Brain microvascular endothelial cell (primary cell): ENCODE results near the gene GP1BB.

Source experiments
- DNase-seq: peaks from one replicate; pipeline ENCODE4 v3.0.0-alpha.2; 2020
- H3K27ac ChIP-seq: fragments of 250-450 bp; sonication (Bioruptor Pico); 2 replicates; pipeline ENCODE4 v1.5.1; 2020; ENCODE audit warnings: mild to moderate bottlenecking, moderate library complexity
- H3K27me3 ChIP-seq: fragments of 250-450 bp; sonication (Bioruptor Pico); replicated peaks from 2 replicates; pipeline ENCODE4 v1.5.1; 2020; ENCODE audit warnings: mild to moderate bottlenecking
- H3K36me3 ChIP-seq: fragments of 250-450 bp; sonication (Bioruptor Pico); replicated peaks from 2 replicates; pipeline ENCODE4 v1.5.1; 2020; ENCODE audit warnings: mild to moderate bottlenecking
- H3K4me3 ChIP-seq: 2 replicates; pipeline ENCODE4 v1.5.1; 2011; ENCODE audit warnings: low read depth, mild to moderate bottlenecking, control low read depth, low read length, moderate library complexity
- CTCF ChIP-seq: IDR thresholded peaks from 2 replicates; pipeline ENCODE4 v1.5.1; 2011; ENCODE audit warnings: low read depth, mild to moderate bottlenecking, moderate library complexity, low read length, control low read depth, inconsistent platforms; ENCODE audit errors: missing control alignments
- in situ Hi-C: cut with HindIII; loops from 2 replicates; pipeline ENCODE4 v1.10.0; 2017; ENCODE audit warnings: low sequenced_read_pairs, low pct_ligation_motif_present

The GP1BB gene

DNA sequence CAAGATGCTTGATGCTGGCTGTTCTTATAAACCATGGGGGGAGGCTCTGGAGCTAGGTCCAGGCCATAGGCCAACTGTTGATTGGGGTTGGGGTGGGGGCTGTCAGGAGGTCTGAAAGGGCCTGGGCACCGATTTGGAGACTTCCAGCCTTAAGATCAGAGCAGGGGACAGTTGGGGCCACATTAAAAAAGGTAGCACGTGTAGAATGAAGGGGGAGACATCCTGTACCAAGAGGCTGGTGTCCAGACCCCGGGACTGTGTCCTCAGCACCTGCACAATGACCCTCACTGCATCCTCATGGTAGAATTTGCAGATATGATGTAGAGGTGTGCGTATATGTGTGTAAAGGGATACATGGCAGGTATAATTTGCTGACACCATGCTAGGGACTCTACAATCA, 24.8 kb downstream of the GP1BB start:
- TF ChIP-seq CTCF: no peak
- no peak for DNase-seq
- Histone ChIP-seq H3K4me3 (no peak overlapping the region), H3K27me3 (peaks cover 8% of the 10 kb centered on the region), H3K27ac (no peak overlapping the region), H3K36me3 (no peaks in the 10 kb centered on the region)
- in situ Hi-C loops: no loop called here

GRCh38 chr22:19748991-19749664, 25.8 kb downstream of the GP1BB start:
- no peak for TF ChIP-seq CTCF
- no peak overlapping the region for H3K27ac ChIP-seq
- no peak overlapping the region for H3K4me3 ChIP-seq
- H3K36me3 ChIP-seq: no peaks in the 10 kb centered on the region
- no peak for DNase-seq
- peaks cover 18% of the 10 kb centered on the region for H3K27me3 ChIP-seq
- in situ Hi-C loops: no loop called here

- Histone ChIP-seq H3K27me3 (peaks cover 25% of the 10 kb centered on the region), H3K4me3 (no peak overlapping the region), H3K27ac (no peak overlapping the region), H3K36me3 (no peaks in the 10 kb centered on the region)
- TF ChIP-seq CTCF: no peak
- in situ Hi-C loops: no loop called here
- no peak for DNase-seq
Measured at GRCh38 chr22:19749876-19750275, 26.5 kb downstream of the GP1BB start.

DNA sequence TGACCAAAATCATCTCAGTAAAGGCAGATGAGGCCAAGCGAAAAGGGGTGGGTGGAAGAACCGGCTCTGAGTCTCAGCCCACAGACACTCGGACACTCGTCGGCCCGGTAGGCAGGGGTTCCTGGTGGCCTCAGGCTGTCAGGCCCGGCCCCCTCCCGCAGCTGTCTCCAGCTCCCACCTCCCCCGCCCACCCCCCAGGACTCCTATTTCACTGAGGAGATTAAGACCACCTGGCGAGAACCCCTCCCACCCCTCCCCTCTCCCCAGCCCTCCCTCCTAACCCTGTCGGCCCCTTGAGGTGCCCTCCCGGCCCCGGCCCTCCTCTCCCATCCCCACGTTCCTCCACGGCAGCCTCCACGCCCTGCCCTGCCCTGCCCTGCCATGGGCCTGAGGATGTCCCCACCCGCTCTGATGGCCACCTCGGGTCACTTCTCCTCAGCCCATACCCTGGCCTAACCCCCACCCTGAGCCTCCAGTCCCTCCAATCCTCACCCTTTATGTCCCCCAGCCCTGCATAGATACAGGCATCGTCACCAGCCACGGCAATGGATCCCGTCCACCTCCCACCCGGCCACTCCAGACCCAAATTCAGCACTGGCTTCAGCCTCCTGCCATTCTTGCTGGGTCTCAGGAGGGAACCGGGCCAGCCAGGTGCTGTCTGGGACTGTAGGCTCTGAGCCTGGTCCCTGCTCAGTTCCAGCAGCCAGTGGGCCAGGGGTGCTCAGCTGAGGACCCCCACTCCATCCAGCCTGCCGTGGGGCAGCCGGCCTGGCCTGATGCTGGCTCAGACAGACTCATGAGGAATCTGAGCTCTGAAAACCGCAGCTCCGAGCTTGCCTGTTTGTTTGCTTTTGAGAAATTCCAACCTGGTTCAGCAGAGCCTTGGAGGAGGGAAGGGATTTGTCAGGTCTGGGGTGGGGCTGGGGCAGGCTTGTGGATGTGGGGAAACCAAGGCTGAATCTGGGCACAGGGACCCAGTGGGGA, 27.5 kb downstream of the GP1BB start:
- Histone ChIP-seq H3K27ac (no peak overlapping the region), H3K4me3 (no peak overlapping the region), H3K27me3 (peaks cover 35% of the 10 kb centered on the region), H3K36me3 (no peaks in the 10 kb centered on the region)
- in situ Hi-C loops: no loop called here
- TF ChIP-seq CTCF: no peak
- DNase-seq: peak; percentile 14

GRCh38 chr22:19751497-19752245, 28.3 kb downstream of the GP1BB start:
- Histone ChIP-seq H3K36me3 (no peaks in the 10 kb centered on the region), H3K27me3 (peaks cover 43% of the 10 kb centered on the region), H3K4me3 (no peak overlapping the region), H3K27ac (no peak overlapping the region)
- DNase-seq: no peak
- in situ Hi-C loops: no loop called here
- TF ChIP-seq CTCF: no peak
